Keratinocyte (primary cell): ENCODE results near the gene VTI1A. TPM values are rescaled to one million over a fixed set of nuclear protein-coding genes. Genes with fewer than 3 reads are reported as not detected.

Experiments
- DNase-seq: peaks from one replicate; pipeline ENCODE4 v3.0.0-alpha.2; 2011; ENCODE audit warnings: low read depth, missing footprints, low spot score
- FAIRE-seq: peaks from 2 replicates; lab custom pipeline; 2011; peaks lifted over from hg19 to GRCh38; lab: Jason Lieb, UNC
- H2AFZ ChIP-seq: 2 replicates; pipeline ENCODE4 v1.6.0; 2012; ENCODE audit warnings: low read length, control low read depth, inconsistent platforms; ENCODE audit not compliant: control insufficient read depth
- H3K27ac ChIP-seq: 2 replicates; pipeline ENCODE4 v1.5.1; 2011; ENCODE audit warnings: low read length; ENCODE audit not compliant: control insufficient read depth, insufficient read depth
- H3K27me3 ChIP-seq: 3 replicates; pipeline ENCODE4 v1.6.0; 2011; ENCODE audit warnings: low read length; ENCODE audit not compliant: control insufficient read depth, insufficient read depth; ENCODE audit errors: extremely low read depth
- H3K36me3 ChIP-seq, 2 experiments: 2 replicates in 1 of 2; 3 replicates in 1 of 2; pipeline ENCODE4 v1.5.1; 2011; ENCODE audit warnings: low read length in 2 of 2, mild to moderate bottlenecking in 1 of 2; ENCODE audit not compliant: control insufficient read depth in 2 of 2, insufficient read depth in 2 of 2; ENCODE audit errors: extremely low read depth in 1 of 2
- H3K4me1 ChIP-seq: 3 replicates; pipeline ENCODE4 v1.5.1; 2011; ENCODE audit warnings: low read length; ENCODE audit not compliant: control insufficient read depth, insufficient read depth; ENCODE audit errors: extremely low read depth
- H3K4me2 ChIP-seq: 3 replicates; pipeline ENCODE4 v1.6.0; 2011; ENCODE audit warnings: low read depth, low read length; ENCODE audit not compliant: control insufficient read depth, insufficient read depth; ENCODE audit errors: extremely low read depth
- H3K4me3 ChIP-seq, 3 experiments: fragments of 200-600 bp in 1 of 3; sonication (generic) in 1 of 3; 2 replicates in 2 of 3; 3 replicates in 1 of 3; pipeline ENCODE4 v1.5.1; 2011 to 2016; ENCODE audit warnings: low read length in 3 of 3, mild to moderate bottlenecking in 3 of 3, control low read depth in 2 of 3, inconsistent platforms in 1 of 3, low read depth in 1 of 3, mixed read lengths in 1 of 3, mixed run types in 1 of 3, moderate library complexity in 1 of 3; ENCODE audit not compliant: control insufficient read depth in 2 of 3, insufficient read depth in 2 of 3; ENCODE audit errors: extremely low read depth in 1 of 3
- H3K79me2 ChIP-seq: 2 replicates; pipeline ENCODE4 v1.6.0; 2012; ENCODE audit warnings: low read length; ENCODE audit not compliant: control insufficient read depth, insufficient read depth
- H3K9ac ChIP-seq: 3 replicates; pipeline ENCODE4 v1.6.0; 2011; ENCODE audit warnings: low read length; ENCODE audit not compliant: control insufficient read depth, insufficient read depth; ENCODE audit errors: extremely low read depth
- H3K9me1 ChIP-seq: 3 replicates; pipeline ENCODE4 v1.6.0; 2011; ENCODE audit warnings: low read length; ENCODE audit not compliant: control insufficient read depth, insufficient read depth; ENCODE audit errors: extremely low read depth
- H3K9me3 ChIP-seq: 2 replicates; pipeline ENCODE4 v1.5.1; 2012; ENCODE audit warnings: low read depth, low read length; ENCODE audit not compliant: control insufficient read depth
- H4K20me1 ChIP-seq: 3 replicates; pipeline ENCODE4 v1.6.0; 2011; ENCODE audit warnings: low read length; ENCODE audit not compliant: control insufficient read depth, insufficient read depth; ENCODE audit errors: extremely low read depth
- EZH2 ChIP-seq: IDR thresholded peaks from one replicate; pipeline ENCODE4 v1.6.1; 2012; ENCODE audit warnings: inconsistent platforms, mild to moderate bottlenecking, low read length, moderate library complexity
- dilution Hi-C: fragments of 300-500 bp; cut with MboI; formaldehyde crosslinking; loops from one replicate; pipeline ENCODE4 v1.7.0; 2020; ENCODE audit warnings: low sequenced_read_pairs; ENCODE audit not compliant: extremely low pct_ligation_motif_present
- polyA plus RNA-seq, 5 experiments: library from polyadenylated mRNA; depleted of rRNA in 3 of 5; stranded (reverse) in 3 of 5; stranded (forward) in 1 of 5; unstranded in 1 of 5; fragments of >200 nt; gene quantifications; 1 replicate in 1 of 5; 2 replicates in 3 of 5; 3 replicates in 1 of 5; pipeline versions ENCODE4 v1.2.1 to v1.2.3, GENCODE V29; 2011 to 2012; ENCODE audit warnings: missing spikeins in 2 of 5, low read depth in 1 of 5, low replicate concordance in 1 of 5
- TF ChIP-seq, protein P1 (sequence below), 3 experiments: IDR thresholded peaks in 1 of 3; conservative IDR thresholded peaks in 1 of 3; optimal IDR thresholded peaks in 1 of 3; 2 replicates in 2 of 3; 3 replicates in 1 of 3; pipeline versions ENCODE3 to v1.5.1; 2011; ENCODE audit warnings: low read length in 3 of 3, mild to moderate bottlenecking in 3 of 3, moderate library complexity in 2 of 3, control low read depth in 1 of 3, inconsistent platforms in 1 of 3; ENCODE audit not compliant: insufficient read depth in 2 of 3; ENCODE audit errors: extremely low read depth in 1 of 3

The VTI1A gene
- polyA plus RNA-seq, 1 donor (not counting 4 experiments of a cell fraction or from before 2014, with no cell fraction given) = 18.5 TPM

DNA sequence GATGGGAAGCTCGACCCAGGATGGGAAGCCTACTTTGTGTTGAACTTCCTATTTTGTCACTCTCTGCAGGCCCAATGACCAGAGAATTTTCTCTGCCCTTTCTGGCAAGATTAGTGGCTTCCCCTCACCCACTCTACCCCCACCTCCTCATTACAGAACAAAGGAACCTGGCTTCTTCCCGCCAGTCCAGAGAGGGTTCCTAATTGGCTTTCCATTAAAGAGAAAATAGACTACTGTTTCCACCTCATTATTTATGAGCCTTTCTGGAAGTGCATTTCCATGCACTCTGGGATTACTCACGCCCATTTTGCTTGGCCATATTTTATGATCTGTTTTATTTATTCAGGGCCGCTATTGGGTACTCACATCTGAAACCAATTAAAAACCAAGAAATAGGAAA lies 408.1 kb downstream of the VTI1A start:
- Histone ChIP-seq H4K20me1 (no peaks in the 10 kb centered on the region), H3K4me1 (no peaks in the 10 kb centered on the region), H3K4me3 (no peak overlapping the region), H3K36me3 (no peaks in the 10 kb centered on the region), H3K9me3 (no peaks in the 10 kb centered on the region), H3K27ac (no peak overlapping the region), H3K27me3 (peaks cover 3% of the 10 kb centered on the region), H3K9ac (no peak overlapping the region), H2AFZ (no peak overlapping the region), H3K4me2 (no peak overlapping the region), H3K79me2 (no peaks in the 10 kb centered on the region), H3K9me1 (no peaks in the 10 kb centered on the region)
- dilution Hi-C loops = no loop called here
- FAIRE-seq (no peak), DNase-seq (no peak)
- no peak for TF ChIP-seq EZH2
- TF ChIP-seq, protein P1, sequence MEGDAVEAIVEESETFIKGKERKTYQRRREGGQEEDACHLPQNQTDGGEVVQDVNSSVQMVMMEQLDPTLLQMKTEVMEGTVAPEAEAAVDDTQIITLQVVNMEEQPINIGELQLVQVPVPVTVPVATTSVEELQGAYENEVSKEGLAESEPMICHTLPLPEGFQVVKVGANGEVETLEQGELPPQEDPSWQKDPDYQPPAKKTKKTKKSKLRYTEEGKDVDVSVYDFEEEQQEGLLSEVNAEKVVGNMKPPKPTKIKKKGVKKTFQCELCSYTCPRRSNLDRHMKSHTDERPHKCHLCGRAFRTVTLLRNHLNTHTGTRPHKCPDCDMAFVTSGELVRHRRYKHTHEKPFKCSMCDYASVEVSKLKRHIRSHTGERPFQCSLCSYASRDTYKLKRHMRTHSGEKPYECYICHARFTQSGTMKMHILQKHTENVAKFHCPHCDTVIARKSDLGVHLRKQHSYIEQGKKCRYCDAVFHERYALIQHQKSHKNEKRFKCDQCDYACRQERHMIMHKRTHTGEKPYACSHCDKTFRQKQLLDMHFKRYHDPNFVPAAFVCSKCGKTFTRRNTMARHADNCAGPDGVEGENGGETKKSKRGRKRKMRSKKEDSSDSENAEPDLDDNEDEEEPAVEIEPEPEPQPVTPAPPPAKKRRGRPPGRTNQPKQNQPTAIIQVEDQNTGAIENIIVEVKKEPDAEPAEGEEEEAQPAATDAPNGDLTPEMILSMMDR (optimal IDR thresholded peaks at IDR 0.05 in 1 of 3, IDR thresholded peaks at IDR 0.05 in 1 of 3, conservative IDR thresholded peaks at IDR 0.05 in 1 of 3; ENCODE audit: extremely low read depth in 1 of 3, insufficient read depth in 2 of 3, low read length in 3 of 3) = no peak

DNA sequence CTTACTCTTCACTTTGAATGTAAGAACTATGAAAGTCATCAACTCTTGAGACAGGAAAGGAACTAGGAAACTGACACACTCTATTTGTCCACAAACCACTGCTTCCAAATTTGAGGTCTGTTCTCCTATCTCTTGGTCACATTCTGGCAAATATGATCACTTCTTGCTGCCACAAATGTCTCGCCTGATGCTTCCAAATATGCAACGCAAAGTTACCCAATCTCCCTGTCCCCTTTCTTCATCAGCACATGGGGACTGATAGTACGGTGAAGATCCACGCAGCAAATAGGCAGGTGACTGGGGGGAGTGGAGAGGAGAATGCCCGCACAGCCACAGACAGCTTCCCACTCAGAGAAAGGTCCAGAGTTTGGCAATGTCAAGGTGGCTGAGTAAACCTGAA lies 410.5 kb downstream of the VTI1A start:
- Histone ChIP-seq H3K4me2 (no peak overlapping the region), H3K79me2 (no peaks in the 10 kb centered on the region), H3K4me3 (no peak overlapping the region), H3K27ac (no peak overlapping the region), H3K9me3 (no peaks in the 10 kb centered on the region), H3K27me3 (peaks cover 3% of the 10 kb centered on the region), H3K9me1 (no peaks in the 10 kb centered on the region), H2AFZ (no peak overlapping the region), H3K36me3 (no peaks in the 10 kb centered on the region), H3K4me1 (no peaks in the 10 kb centered on the region), H4K20me1 (no peaks in the 10 kb centered on the region), H3K9ac (no peak overlapping the region)
- no peak for FAIRE-seq
- no peak for TF ChIP-seq EZH2
- TF ChIP-seq, protein P1 (optimal IDR thresholded peaks at IDR 0.05 in 1 of 3, IDR thresholded peaks at IDR 0.05 in 1 of 3, conservative IDR thresholded peaks at IDR 0.05 in 1 of 3; ENCODE audit: extremely low read depth in 1 of 3, insufficient read depth in 2 of 3, low read length in 3 of 3) = no peak
- dilution Hi-C loops = no loop called here
- no peak for DNase-seq
